Kidney (tissue), 14 donors: ENCODE data around the gene SLFN5. TPM values are rescaled to one million over a fixed set of nuclear protein-coding genes. Genes with fewer than 3 reads are reported as not detected.

Experiments used
- DNase-seq, 5 donors: peaks; one replicate each; pipeline ENCODE4 v3.0.0-alpha.2; 2013 to 2020
- FAIRE-seq: peaks from 2 replicates; lab custom pipeline; 2012; peaks lifted over from hg19 to GRCh38; lab: Jason Lieb, UNC
- H3K27ac ChIP-seq, 2 donors: one replicate each; pipeline ENCODE4 v1.7.0; 2013; ENCODE audit warnings: low read depth in 2 of 2, low read length in 2 of 2, inconsistent platforms in 1 of 2
- H3K27me3 ChIP-seq: one replicate; pipeline ENCODE4 v1.7.1; 2013; ENCODE audit warnings: low read length, inconsistent platforms; ENCODE audit not compliant: control insufficient read depth, insufficient read depth
- H3K36me3 ChIP-seq, 3 donors: one replicate each; pipeline versions ENCODE4 v1.7.0 to v1.7.1; 2013; ENCODE audit warnings: low read length in 3 of 3, control low read depth in 1 of 3, inconsistent platforms in 1 of 3; ENCODE audit not compliant: insufficient read depth in 3 of 3, control insufficient read depth in 2 of 3
- H3K4me1 ChIP-seq, 3 donors: one replicate each; pipeline versions ENCODE4 v1.7.0 to v1.7.1; 2013; ENCODE audit warnings: low read length in 3 of 3, inconsistent platforms in 1 of 3, low read depth in 1 of 3; ENCODE audit not compliant: control insufficient read depth in 2 of 3, insufficient read depth in 2 of 3
- H3K4me3 ChIP-seq, 3 donors: one replicate each; pipeline versions ENCODE4 v1.7.0 to v1.8.1; 2013; ENCODE audit warnings: low read length in 3 of 3, control low read depth in 1 of 3, inconsistent platforms in 1 of 3
- H3K9ac ChIP-seq, 3 donors: one replicate each; pipeline versions ENCODE4 v1.7.0 to v1.7.1; 2013; ENCODE audit warnings: low read length in 3 of 3, control low read depth in 1 of 3, inconsistent platforms in 1 of 3
- H3K9me3 ChIP-seq, 3 donors: one replicate each; pipeline versions ENCODE4 v1.7.0 to v1.7.1; 2013; ENCODE audit warnings: low read length in 3 of 3, control low read depth in 1 of 3, inconsistent platforms in 1 of 3; ENCODE audit not compliant: control insufficient read depth in 2 of 3, insufficient read depth in 1 of 3
- CTCF ChIP-seq: IDR thresholded peaks from 3 replicates; pipeline ENCODE4 v1.5.1; 2012; ENCODE audit warnings: mild to moderate bottlenecking, moderate library complexity, borderline replicate concordance; ENCODE audit not compliant: insufficient read depth; ENCODE audit errors: extremely low read depth
- intact Hi-C: fragments of 100-400 bp; cut with DNase I; formaldehyde crosslinking; loops from one replicate; pipeline ENCODE4 v1.11.1; 2022
- polyA plus RNA-seq: library from polyadenylated mRNA; stranded (reverse); fragments of 350-450 nt; fragmentation: Illumina TruSeq; extraction: RNeasy Lipid Tissue Mini Kit (QIAGEN cat#74804); gene quantifications from one replicate; pipeline ENCODE4 v1.2.3, GENCODE V29; 2014; ENCODE audit warnings: low read depth, low replicate concordance; ENCODE audit not compliant: insufficient read depth
- total RNA-seq: library from RNA; stranded (reverse); fragmentation: NEBNext Ultra II Directional; extraction: Animal tissue kit (Norgen Biotek cat#: 25700); gene quantifications from one replicate; pipeline ENCODE4 v1.2.1, GENCODE V29; 2021
- donor health status: control.
- donor health status: control.
- donor health status: control.
- donor health status: control.
- donor health status: control.
- donor health status: DM: yes; HTN: yes; CAD: no.
- donor health status: Normal renal cell carcinoma (clear cell type).

SLFN5 gene
- total and polyA plus RNA-seq, 2 donors from 2014 or later, result 2.0 to 64.8 TPM

GRCh38 chr17:35289222-35289621 is 46.4 kb downstream of the SLFN5 start:
- no peak for FAIRE-seq
- H3K4me1 ChIP-seq, result no peaks in the 10 kb centered on the region
- no peaks in the 10 kb centered on the region for H3K27me3 ChIP-seq
- no peak for DNase-seq
- H3K9me3 ChIP-seq, result no peaks in the 10 kb centered on the region
- no peak overlapping the region for H3K4me3 ChIP-seq
- no peak overlapping the region for H3K9ac ChIP-seq
- intact Hi-C loops, result no loop called here
- TF ChIP-seq CTCF, result no peak
- H3K36me3 ChIP-seq, result no peaks in the 10 kb centered on the region
- no peak overlapping the region for H3K27ac ChIP-seq

- Histone ChIP-seq H3K4me3 (no peak overlapping the region), H3K9me3 (no peaks in the 10 kb centered on the region), H3K27ac (no peak overlapping the region), H3K27me3 (no peaks in the 10 kb centered on the region), H3K4me1 (no peaks in the 10 kb centered on the region), H3K36me3 (no peaks in the 10 kb centered on the region), H3K9ac (no peak overlapping the region)
- no peak for TF ChIP-seq CTCF
- intact Hi-C loops, result no loop called here
- FAIRE-seq, result no peak
- no peak for DNase-seq
Observed at GRCh38 chr17:35291802-35292201, 48.9 kb downstream of the SLFN5 start.

- FAIRE-seq, result no peak
- no peak overlapping the region for H3K9ac ChIP-seq
Observed at GRCh38 chr17:35293151-35293847, 50.4 kb downstream of the SLFN5 start.

More at GRCh38 chr17:35293151-35293847, 50.4 kb downstream of the SLFN5 start:
- Histone ChIP-seq H3K4me3 (no peak overlapping the region), H3K27me3 (no peaks in the 10 kb centered on the region), H3K36me3 (no peaks in the 10 kb centered on the region), H3K4me1 (no peaks in the 10 kb centered on the region), H3K9me3 (no peaks in the 10 kb centered on the region), H3K27ac (no peak overlapping the region)
- no peak for DNase-seq
- intact Hi-C loops, result no loop called here
- TF ChIP-seq CTCF, result no peak
